NCI-H2171 treated with DMSO at 0.1 percent for 48 hours (cell line): ENCODE results near the gene RNF4.
A peak's percentile ranks its signal among the peaks of the same experiment; 100 is the strongest.
"Not testable (repeated sequence)": the region's sequence is repeated elsewhere in the genome, so short reads cannot be mapped to it uniquely, and the experiment has no call there.

Experiments used
- DNase-seq: peaks from one replicate; lab custom pipeline; 2025; lab: John Stamatoyannopoulos, UW

The RNF4 gene

DNA sequence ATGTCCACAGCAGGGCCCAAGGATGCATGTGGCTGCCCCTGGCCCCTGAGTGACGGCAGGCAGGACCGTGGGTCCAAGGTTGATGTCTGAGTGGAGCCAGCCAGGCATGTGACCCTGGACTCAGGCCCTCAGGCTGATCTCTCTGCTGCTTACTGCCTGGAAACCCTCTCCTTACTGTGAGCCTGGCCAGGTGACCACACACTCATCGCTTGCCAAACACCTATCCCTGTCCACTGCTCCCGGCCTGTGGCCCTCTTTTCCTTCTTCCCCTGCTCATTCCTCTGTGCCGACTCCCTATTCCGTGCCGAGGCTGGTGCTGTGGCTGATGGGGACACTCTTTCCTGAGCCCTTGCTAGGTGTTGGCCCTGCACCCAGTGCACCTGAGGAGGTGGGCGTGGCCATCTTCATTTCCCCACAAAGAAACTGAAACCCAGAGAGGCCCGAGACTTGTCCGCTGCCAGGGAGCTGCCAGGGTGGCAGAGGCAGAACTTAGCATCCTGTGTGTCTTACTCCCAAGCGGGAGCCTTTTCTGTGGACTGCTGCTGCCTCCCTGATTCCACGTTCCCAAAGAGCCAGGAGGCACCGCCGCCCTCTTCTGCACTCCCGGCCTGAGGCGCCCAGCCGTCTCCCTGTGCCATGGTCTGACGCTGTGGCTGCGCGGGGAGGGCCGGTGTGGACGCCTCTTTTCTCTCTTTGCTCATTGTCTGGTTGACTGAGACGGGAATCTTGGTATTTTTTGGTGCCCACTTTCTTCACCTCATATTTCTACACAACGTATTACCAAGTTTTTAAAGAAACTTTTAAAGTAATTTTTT, 11.2 kb upstream of the RNF4 start:
- no peak for DNase-seq

DNA sequence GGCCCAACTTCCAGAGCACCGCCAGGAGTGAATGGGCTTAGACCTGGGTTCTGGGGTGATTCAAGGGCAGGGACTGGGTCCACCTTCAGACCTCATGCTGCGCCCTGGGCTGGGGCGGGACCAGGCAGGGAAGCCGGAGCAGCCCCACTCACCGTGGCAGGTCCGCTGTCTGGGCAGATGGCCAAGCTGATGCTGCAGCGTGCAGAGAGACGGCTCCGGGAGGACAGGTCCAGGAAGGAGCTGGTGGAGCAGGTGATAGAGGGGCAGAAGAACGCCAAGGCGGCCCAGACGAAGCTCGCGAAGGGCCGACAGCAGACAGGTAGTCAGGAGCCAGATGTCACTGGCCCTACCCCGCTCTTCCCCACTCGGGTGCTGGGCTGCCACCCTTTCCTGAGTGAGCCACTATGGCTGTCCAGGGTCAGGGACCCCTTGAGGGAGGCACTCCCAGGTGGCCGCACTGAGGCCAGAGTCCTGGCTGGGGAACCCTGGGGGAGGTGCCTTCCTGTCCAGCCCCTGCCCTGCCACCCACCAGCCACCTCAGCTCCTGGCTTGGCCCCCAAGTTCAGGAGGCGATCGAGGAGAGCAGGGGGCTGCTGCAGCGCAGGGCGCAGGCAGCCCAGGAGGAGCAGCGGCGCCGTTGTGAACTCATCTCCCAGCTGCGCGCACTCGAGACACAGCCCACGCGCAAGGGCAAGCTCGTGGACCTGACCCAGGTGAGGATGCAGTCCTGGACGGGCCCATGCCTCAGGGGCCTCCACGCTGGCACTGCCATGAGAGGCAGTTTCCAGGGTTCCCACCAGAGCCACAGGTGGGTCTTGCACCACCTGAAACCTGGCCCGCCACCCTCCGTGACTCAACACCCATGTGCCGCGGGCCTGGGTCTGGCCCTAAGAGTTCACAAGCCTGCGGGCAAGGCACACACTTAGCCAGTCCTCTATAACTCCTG, 10.1 kb upstream of the RNF4 start:
- DNase-seq: no peak

DNA sequence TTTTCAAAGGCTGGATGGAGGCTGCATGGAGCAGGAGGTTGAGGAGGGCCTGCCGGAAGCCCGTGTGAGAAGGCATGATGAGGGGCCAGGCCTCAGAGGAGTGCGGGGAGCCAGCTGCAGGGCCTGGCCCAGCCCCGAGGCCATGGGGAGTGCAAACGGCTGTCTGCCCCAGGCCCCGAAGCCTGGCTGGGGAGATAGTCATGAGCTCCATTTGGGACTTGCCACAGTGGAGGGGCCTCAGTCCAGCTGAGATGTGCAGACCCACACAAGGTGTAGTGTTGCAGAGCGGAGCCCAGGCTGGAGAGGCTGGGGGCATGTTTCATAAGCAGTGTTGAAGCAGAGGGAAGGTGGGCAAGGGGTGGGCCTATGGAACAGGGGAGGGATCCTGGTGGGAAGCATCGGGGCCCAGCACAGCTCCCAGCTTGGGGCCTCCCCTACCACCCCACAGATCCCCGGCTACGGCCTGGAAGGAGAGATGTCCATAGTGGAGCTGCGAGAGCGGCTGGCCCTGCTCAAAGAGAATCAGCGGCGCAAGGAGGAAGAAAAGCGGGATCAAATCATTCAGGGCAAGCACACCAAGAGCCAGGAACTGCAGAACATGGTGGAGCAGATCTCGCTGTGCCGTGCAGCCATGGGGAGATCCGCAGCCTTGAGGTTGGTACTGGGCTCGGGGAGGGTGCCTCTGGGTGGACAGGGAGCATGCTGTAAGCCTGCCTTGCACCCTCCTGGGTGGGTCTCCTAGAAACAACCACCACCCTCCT, 9.1 kb upstream of the RNF4 start:
- DNase-seq: no peak

DNA sequence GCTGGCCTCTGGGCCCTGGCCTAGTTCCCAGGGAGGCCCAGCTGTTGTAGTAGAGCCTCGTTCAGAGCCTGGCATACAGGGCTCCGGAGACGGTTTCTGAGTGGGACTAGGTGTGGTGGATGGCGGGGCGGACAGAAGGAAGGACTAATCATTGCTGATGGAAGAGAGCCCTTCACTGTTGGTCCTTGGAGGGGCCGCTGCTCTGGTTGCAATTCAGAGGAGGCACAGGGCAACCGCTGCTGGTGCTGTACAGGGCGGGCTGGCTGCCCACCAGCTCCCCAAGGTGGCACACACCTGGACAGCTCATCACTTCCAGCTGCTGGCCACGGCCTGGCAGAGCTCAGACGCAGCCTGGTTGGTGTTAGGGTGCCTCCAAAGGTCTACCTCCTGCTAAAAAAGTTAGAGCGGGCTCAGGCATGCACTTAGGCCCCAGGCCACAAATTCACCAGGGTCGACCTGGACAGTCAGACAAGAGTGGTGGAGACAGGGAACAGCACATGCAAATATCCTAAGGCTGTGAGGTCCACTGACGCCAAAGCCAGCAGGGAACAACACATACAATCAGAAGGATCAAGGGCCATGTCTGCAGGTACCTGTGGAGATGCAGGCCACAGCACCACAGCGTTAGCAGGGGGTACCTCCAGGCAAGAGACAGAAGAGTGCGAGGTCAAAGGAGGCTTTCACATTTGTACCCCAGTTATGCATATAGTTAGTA, 7.5 kb upstream of the RNF4 start:
- no peak for DNase-seq

DNA sequence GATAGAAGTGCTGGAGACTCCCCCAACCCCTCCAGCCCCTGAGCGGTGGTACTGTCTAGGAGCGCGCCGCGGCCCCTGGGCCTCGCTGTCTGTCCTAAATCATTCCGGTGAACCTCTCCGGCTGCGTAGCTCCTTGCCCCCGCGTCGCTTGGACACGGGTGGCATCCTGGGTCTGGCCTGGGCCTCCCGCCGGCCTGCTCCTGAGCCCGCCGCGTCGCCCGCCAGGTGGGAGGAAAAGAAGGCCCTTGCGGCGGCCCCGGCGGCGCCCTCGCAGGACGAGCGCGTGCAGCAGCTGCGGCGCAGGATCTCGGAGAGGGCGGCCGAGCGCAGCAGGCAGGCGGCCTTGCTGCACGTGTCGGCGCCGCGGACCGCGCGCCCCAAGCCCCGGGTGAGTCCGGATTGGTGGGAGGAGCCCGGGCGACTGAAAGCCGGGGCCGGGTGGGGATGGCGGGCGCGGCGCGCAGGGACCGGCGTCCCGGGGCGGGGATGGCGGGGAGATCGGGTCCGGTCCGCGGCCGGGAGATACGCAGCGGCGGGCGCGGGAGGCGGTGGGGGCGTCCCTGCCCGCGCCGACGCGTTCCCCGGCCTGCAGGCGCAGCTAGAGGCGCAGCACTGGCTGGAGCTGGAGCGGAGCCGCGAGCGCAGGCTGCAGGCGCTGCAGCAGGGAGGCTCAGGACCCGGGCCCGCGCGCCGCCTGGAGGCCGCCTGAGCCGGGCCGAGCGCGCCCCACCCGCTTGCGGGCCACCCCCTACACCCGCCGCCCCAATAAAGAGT, 6.5 kb upstream of the RNF4 start:
- DNase-seq: peak; percentile 47

DNA sequence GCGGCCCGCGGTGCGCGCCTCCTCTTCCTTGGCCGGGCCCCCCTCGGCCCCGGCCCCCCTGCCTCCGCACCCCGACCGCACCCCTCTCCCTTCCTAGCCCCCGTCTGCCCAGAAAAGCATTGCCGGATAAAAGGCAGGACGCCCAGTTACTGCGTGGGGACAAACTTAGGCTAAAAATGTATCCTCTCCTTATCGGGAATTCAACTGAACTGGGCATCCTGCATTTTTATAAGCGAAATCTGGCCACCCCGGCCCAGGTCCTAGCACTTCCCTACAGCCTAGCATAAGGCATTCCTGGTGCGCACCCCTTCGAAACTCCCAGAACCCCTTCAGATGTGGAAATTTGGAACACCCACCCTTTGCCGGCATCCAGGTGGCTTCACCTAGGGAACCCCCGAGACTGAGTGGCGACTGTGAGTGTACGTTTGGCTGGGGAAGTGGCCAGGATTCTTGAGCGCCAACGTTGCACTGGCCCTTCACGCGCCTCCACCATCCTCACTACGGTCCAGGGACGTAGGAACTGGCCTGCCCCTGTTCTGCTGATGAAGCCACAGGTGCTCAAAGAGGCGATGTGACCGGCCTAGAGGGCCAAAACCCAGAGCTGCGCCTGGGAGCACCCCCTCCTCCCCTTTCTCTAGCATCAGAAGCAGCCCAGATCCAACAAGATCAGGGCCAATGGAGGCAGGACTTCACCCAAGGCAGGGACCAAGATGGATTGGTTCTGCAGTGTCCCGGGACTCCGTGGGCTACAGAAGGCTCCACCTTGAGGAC, 5.7 kb upstream of the RNF4 start:
- no peak for DNase-seq

DNA sequence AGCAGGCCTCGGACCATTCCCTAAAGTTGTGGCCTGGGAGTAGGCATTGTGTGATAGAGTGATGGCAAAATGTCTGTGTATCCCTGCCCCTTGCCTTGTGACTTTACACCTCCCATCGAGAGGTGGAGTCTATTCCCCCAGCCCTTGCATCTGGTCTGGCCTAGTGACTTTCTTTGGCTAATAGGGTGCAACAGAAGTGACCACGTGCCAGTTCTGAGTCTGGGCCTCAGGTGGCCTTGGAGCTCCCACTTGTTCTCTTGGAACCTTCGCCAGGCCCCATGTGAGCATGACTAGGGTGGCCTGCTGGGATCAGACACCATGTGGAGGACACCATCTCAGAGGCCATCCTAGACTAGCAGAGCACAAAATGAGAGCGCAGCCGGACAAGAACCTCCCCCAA, 3.9 kb upstream of the RNF4 start:
- no peak for DNase-seq

DNA sequence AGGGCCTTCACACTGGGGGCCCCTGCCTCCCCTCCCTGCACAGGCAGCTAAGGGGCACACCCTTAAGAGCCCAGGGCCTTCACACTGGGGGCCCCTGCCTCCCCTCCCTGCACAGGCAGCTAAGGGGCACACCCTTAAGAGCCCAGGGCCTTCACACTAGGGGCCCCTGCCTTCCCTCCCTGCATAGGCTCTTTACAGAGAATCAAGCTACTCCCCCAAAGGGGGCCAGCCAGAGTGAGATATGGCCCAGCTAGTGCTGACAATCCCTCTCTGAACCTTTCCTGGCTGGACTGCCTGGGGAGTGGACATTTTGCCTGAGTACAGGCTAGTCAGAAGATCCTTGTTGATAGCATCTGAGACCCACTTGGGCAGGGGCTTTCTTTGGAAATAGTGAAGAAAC, 3.4 kb upstream of the RNF4 start:
- not testable (repeated sequence) for DNase-seq

DNA sequence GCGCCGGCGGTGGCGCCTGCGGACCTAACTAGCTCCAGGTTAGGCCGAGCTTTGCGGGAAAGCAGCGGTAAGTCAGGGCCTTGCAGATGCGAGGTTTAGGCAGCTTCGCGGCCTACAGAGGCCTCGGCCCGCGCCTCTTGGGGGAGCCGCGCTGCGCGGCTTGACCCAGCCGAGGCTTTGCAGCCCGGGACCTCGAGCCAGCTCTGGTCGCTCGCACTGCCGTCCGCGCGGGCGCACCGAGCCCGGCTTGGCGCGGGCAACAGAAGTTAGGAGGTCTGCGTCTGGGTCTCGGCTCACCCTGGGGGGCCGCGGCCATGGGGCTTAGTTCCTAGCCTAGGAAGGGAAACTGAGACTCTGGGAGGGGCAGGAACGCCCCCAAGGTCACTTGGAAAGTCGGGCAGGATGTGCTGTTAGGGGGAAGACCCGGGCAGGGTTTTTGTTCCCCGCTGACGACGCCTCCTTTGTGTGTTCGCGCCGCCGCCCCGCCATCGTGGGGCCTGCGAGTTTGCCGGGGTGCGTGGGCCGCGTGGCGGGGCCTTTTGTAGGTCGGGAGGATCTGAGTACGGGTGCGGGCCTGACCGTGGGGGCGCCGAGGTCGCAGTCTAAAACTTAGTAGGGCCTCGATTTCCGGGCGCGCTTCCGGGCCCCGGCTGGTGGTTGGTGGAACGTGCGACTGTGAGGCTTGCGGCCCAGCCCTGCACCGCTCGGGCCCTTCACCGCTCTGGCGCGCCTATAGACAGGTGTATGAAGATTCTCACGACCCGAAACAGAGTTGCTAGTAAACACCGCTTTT, 482 bp downstream of the RNF4 start:
- no peak for DNase-seq

DNA sequence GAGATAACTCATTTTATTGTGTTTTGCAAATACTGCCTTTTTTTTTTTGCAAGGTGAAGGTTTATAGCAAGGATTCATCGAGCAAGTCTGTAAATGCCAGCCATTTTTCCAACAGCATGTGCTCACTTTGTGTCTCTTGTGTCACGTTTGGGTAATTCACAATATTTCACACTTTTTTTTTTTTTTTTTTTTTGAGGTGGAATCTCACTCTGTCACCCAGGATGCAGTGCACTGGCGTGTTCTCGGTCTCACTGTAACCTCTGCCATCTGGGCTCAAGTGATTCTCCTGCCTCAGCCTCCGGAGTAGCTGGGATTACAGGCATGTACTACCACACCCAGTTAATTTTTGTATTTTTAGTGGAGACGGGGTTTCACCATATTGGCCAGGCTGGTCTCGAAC, 1.9 kb downstream of the RNF4 start:
- DNase-seq: no peak

DNA sequence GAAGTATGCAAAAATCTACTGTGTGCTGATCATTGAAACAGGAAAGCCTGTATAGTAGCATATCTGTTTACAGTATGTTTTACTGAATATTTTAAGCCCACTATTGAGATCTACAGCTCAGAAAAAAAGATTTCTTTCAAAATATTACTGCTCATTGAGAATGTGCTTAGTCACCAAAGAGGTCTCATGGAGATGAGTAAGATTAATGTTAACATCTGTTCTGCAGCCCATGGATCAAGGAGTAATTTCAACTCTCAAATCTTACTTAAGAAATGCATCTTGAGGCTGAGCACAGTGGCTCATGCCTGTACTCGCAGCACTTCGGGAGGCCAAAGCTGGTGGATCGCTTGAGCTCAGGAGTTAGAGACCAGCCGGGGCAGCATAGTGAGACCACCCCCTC, 3.3 kb downstream of the RNF4 start:
- DNase-seq: no peak

DNA sequence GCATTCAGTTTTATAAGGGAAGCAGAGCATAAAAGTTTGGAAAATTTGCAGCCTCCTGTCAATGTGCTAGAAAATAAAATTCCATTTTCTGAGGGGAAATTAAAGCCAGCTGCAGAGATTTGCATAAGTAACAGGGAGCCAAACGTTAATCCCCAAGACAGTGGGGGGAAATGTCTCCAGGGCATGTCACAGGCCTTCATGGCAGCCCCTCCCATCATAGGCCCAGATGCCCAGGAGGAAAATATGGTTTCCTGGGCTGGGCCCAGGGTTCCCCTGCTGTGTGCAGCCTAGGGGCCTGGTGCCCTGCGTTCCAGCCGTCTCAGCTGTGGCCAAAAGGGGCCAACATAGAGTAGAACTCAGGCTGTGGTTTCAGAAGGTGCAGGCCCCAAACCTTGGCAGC, 9.3 kb downstream of the RNF4 start:
- no peak for DNase-seq

DNA sequence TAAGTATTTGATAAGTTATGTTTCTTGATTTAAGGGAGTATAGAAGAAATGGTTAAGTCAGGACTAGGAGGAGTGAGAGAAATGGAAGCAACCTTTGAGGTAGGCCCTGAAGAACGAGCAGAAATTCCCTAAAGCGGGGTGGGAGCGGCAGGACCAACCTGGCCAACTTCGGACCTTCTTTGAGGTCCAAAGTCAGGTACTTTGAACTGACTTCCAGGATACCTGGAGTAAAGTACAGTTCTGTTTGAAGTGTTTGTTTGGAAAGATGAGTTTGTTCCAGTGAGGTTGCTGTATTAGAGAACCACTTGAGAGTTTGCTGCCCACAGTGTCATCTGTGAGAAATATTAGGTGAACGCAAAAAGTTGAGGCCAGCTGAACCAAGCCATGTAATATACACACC, 11.7 kb downstream of the RNF4 start:
- no peak for DNase-seq

DNA sequence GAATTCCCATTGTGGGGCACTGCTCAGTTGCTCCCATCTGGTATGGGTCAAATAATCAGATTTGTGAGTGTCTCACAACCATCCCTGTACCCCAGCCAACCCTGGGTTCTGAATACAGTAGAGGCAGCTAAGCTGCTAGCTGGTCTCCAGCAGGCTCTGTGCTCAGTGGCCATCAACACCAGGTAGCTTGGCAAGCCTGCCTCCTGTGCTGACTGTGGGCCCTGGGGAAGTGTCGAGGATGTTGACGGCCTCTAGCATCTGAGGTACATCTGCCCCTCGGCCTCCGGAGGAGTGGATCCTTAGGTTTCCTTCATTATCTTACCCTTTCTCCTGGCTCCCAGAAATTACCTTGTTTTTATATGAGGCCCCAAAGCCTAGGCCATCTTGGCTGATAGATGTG, 13.3 kb downstream of the RNF4 start:
- no peak for DNase-seq

DNA sequence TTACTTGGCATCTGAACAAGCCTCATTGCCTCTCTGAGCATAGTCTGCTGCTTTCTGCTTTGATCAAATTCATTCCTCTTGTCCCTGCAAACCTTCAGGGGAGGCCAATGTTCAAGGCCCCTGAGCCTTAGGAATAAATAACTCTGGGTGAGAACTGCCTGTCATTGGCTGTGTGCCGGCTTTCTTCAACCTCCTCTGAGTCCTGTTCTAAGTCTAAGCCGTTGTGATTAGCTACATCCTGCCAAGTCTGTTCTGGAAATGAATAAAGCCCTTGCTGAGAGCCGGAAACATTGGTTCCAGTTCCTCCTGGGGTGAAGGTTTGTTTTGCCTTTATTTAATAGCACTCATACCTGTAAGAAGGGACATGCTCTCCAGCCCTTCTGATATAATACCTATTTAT, 13.8 kb downstream of the RNF4 start:
- no peak for DNase-seq

DNA sequence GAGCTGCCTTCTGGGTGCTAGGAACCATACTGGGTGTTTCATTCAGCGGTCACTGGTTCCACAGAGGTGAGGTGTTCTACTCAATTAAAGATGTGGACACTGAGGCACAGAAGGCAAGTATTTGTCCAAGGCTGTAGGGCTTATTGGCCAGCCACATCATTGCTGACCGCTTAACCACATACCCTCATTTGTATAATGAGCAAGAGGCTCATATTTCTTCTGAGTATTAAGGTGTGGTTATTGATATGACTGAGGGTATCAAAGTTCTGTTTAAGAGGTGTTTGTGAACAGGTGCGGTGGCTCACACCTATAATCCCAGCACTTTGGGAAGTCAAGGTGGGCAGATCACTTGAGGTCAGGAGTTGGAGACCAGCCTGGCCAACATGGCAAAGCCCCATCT, 14.3 kb downstream of the RNF4 start:
- DNase-seq: no peak

DNA sequence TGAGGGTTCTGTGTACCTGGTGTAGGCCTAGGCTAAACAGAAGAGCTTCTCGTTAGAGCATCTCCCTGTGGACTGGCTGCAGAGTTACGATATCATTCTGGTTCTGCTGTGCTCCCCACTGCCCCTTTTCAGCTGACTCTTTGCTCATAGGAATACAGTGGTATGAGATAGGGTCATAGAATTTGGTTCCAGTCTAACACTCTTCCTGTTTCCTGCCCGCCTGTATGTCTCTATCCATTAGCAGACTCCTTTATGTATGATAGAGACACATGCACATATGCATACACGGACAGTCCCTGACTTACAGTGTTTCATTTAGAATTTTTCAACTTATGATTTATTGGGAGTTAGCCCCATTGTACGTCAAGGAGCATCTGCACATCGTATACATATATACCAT, 15.3 kb downstream of the RNF4 start:
- no peak for DNase-seq

DNA sequence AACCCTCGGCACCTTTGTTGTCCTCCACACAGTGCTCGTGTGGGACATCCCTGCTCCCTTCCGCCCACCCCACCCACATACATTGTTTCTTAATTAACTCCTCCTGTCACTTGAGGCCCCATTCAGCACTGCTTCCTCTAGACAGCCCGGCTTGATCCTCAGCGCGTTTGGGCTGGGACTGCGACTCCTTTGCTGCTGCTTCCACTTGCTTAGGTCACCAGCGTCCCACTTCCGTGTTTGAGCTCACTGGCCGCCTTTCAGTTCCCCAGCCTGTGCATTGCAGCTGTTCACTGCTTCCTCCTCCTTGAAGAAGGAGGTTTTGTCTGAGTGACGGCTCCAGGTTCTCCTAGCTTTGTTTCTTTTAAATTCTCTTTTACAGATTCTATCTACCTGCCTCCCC, 16.1 kb downstream of the RNF4 start:
- DNase-seq: no peak

DNA sequence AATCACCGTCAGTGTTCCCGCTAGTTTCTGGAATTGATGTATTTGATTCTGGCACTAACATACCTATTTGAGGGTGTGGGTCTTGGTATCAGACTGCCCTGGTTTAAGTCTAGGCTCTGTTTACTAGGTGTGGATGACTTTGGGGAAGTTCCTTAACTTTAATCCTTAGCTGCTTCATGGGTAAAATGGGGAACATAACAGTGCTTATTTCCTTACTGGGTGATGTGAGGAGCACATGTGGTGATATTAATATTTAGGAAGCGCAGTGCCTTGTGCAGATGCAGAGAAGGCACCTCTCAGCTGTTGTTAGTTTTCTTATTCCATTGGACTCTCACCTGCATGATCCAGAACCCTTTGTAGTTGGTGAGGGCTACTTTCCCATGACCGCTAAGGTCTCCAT, 17.1 kb downstream of the RNF4 start:
- no peak for DNase-seq

DNA sequence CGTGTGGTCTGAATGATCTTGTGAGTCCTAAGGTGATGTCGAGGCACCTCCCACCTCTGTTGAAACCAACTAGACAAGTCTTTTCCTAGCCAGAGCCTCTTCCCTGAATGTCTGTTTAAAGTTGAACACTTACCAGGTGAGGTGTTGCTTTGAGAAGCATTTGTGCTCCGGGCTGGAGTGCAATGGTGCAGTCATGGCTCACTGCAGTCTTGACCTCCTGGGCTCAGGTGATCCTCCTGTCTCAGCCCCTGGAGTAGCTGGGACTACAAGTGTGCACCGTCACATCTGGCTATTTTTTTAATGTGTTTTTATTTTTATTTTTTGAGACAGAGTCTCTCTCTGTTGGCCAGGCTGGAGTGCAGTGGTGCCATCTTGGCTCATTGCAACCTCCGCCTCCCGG, 18.1 kb downstream of the RNF4 start:
- DNase-seq: no peak
